Measurements from ENCODE around the gene ZNF488.

Gene ZNF488

DNA sequence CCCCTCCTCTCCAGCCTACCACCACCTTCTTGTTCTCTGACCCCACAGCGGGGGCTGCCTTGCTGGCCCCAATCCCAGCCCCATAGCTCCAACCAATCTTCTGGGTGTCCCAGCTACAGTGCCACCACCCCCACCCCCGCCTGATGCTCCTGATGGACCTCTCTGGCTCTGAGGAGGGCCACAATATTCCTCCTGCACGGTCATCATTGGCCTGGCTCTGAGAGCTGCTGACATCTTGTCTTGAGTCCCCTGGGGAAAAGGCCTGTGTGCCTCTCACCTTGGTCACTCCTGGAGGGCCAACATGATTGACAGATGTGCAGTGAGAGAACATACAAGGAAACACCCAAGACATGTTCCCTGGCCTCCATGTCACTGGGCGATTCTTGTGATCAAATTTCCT is 54.2 kb downstream of the ZNF488 start:
- DNase-seq (ENCODE audit: low spot score): no peak

DNA sequence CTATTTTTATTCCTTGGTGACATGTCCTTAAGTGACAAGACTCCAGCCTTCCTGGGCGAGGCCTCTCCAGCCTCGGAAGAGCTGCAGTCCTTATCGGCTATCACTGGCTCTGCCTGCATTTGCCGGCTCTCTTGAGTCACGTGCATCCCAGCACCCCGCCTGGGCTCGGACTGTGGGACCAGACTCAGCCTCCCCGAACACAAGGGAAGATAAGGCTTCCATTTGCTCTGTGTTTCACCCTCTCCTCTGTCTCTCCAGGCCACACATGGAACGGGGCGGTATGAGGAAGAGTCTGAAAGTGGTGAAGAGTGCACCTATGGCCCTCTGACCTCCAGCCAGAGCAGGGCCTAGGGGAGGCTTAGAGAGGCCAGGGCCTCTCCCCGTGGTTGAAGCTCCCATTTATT is 57.2 kb downstream of the ZNF488 start:
- no peak for DNase-seq (ENCODE audit: low spot score)

DNA sequence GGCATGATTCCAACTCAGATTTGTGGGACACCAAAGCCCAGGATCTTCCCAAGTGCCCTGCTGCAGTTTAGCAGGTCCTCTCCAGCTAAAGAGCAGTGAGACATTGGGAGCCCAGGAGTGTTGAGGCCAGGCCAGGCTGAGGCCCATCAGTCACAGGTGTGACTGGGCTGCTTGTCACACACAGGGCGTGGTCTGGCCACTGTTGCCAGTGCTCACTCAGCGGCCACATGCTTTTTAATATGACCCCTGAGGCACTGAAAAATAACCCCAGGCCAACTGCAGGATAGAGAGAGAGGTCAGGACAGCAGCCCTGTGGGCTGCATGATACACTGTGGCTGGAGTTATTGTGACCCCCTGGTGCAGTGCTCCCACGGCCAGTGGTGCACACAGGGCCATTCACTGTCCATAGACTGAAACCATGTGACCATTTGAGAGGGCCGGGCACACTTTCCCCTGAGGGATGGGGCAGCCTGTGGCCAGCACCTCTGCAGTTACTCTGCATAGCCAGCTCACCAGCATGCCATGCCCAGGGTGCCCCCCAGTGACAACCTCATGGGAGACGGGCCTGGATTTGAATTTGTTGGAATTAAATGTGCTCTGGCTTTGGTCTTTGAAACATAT is 57.7 kb downstream of the ZNF488 start:
- DNase-seq (ENCODE audit: low spot score): no peak

DNA sequence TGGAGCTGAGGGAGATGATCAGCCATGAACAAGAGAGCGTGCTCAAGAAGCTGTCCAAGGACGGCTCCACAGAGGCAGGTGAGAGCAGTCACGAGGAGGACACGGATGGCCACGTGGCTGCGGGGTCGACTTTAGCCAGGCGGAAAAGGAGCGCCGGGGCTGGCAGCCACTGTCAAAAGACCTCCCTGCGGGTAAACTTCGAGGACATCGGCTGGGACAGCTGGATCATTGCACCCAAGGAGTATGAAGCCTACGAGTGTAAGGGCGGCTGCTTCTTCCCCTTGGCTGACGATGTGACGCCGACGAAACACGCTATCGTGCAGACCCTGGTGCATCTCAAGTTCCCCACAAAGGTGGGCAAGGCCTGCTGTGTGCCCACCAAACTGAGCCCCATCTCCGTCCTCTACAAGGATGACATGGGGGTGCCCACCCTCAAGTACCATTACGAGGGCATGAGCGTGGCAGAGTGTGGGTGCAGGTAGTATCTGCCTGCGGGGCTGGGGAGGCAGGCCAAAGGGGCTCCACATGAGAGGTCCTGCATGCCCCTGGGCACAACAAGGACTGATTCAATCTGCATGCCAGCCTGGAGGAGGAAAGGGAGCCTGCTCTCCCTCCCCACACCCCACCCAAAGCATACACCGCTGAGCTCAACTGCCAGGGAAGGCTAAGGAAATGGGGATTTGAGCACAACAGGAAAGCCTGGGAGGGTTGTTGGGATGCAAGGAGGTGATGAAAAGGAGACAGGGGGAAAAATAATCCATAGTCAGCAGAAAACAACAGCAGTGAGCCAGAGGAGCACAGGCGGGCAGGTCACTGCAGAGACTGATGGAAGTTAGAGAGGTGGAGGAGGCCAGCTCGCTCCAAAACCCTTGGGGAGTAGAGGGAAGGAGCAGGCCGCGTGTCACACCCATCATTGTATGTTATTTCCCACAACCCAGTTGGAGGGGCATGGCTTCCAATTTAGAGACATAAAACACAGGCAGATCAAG is 58.5 kb downstream of the ZNF488 start:
- no peak for DNase-seq (ENCODE audit: low spot score)

DNA sequence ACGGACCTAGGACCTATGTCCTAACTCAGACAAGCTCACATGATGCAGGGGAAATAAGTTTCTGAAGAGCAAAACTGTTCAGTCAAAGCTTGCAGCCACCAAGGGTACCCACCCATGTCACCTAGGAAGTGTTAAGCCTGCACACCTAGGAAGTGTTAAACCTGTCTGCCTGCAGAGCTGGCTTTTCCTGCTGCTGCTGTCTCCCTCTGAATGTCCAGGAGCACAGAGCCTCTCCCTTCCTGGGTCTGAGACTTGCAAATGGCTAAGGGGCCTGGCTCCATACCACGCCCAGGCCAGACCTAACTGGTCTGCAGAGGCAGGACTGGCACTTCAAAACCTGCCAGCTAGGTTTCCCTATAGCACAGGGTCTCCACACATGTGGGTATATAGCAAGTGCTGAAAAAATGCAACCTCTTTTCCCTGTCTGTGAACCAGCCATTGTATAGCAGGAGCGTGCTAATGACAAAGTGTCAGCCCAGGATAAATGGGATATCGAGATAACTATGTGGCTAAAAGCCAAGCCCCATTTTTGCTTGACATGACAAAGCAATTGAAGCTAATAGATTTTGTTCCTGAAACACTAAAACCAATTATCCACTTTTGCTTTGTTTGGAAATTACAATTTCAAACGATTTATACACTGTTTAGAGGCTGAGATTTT is 60.3 kb downstream of the ZNF488 start:
- no peak for DNase-seq (ENCODE audit: low spot score)

DNA sequence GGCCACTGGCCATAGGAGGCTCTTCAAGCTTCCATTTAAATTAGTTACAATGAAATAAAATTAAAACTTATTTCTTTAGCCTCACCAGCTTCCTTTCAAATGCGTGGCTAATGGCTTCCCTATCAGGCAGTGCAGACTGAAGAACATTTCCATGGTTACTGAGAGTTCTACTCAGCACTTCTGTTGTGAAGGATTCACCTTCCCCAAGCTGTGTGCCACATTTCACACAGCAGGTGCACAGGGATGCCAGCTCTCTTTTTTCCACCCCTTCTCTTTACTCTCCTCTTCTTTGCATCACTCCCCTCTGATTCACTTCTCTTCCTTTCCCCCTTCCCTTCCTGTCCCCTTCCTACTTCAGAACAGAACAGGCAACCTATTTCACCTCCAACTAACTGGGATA is 61.0 kb downstream of the ZNF488 start:
- no peak for DNase-seq (ENCODE audit: low spot score)

DNA sequence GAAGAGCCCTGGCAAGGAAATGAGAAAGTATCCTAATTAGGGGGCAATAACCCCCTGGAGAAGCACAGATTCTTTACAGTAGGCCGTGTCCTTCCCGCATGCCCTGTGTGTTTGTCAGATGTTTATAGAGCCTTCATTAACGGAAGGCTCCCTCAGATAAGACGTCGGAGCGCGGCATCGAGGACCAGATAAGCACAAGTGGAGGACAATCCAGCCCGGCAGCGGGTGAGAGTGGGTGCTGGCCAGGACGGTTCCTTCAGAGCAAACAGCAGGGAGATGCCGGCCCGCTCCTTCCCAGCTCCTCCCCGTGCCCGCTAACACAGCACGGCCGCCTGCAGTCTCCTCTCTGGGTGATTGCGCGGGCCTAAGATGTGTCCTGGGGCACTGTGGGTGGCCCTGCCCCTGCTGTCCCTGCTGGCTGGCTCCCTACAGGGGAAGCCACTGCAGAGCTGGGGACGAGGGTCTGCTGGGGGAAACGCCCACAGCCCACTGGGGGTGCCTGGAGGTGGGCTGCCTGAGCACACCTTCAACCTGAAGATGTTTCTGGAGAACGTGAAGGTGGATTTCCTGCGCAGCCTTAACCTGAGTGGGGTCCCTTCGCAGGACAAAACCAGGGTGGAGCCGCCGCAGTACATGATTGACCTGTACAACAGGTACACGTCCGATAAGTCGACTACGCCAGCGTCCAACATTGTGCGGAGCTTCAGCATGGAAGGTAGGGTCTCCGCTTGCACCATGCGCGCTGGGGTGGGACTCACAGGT is 61.6 kb downstream of the ZNF488 start, which contains the start of gene GDF2:
Gene GDF2, plus strand, starts transcription at position 155 of the 762 bp plus-strand sequence. Its CDS starts 215 bp downstream, at position 370.
- no peak for DNase-seq (ENCODE audit: low spot score)

DNA sequence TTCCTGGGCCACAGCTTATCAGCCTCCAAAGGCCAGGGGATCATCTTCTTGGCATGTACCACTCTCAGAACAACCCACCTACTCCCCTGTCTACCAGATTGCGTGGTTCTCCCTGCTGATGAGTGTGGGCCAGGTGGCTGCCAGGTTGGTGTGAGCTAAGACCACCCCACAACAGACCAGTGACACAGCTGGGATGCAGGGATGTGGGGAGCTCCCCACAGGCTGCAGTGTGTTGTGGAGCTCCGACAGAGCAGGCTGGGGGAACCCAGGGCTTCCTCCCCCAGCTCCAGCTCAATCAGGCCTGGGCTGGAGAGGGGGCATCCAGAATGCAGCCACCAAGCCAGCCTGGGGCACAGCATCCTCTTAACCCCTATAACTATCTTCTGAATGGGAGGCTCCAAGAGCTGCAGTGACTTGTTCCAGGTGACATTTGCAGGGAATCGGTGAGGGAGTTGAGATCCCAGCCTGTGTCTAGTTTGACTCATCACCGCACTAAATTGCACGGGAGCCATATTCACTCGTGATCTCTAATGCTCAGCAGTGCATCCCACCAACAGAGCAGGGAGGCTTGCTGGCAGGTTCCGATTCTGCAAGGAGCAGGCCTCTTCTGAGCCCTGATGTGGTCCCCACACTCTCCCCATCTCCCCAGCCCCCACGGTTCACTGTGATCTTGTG is 62.4 kb downstream of the ZNF488 start:
- no peak for DNase-seq (ENCODE audit: low spot score)

DNA sequence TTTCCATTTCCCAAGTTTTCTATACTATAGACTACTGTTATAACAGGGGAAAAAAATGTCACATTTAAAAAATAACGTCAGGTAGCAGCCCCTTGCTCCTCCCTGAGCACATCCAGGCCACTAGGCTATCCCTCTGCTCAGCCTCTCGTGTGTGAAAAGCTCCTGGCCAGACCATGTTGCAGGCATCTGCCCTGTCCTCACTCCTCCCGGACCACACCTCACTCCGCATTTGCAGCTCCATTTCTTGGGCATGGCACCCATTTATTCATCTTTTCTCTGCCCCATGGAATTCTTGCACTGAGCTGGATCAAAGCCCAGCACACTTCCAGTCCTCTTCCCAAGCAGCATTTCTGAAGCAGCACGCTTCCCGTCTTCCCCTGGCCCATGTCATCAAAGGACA is 63.3 kb downstream of the ZNF488 start:
- DNase-seq (ENCODE audit: low spot score): no peak

DNA sequence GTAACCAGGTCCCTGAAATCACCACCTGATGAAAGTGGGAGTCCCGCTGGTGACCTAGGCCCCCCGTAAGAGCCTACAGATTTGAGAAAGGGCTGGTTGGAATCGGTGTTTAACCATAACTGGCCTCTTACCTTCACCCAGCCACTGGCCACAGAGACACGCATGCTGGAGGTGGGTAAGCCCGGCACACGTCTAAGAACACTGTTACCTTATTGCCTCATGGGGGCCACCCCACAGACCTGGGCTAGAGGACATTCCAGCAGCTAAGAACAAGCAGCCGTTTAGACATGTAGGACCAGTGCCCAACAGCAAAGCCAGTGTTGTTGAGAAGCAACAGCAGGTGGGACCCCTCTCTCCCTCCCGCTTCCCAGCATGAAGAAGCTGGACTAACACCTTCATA is 64.3 kb downstream of the ZNF488 start:
- DNase-seq (ENCODE audit: low spot score): no peak

DNA sequence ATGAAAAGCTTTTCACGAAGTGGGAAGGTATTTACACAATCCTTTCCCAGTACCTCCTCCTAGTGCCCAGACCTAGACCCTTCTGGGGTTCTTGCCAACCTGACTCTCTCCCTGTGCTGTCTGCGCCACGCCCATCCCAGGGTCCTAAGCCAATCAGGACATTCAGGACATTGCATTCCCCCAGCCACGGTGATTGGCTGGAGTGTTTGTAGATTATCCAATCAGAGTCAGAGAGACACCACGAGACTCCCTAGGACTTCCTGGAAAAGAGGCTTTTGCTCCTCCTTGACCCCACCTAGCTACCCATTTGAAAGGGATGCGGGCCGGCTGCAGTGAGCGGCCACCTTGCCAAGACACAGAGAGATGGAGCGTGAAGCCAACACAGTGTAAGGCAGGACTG is 65.4 kb downstream of the ZNF488 start:
- no peak for DNase-seq (ENCODE audit: low spot score)

DNA sequence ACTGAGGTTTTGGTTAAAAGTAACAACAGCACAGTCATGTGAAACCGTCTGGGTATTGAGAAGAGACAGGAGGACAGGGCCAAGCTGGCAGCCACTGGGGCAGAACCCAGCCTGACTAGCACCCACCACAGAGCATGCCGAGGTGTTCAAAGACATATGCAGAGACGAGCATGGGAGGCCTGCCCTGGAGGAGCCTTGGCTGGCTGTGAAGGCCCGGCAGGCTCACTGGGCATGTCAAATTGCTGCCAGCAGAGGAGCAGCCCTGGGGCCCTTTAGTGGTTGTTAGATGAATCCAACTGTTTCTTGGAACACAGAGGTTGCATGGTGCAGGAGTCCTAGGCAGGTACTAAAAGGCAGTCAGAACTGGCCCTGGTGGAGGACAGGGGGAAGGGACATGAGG is 66.8 kb downstream of the ZNF488 start:
- DNase-seq (ENCODE audit: low spot score): no peak

DNA sequence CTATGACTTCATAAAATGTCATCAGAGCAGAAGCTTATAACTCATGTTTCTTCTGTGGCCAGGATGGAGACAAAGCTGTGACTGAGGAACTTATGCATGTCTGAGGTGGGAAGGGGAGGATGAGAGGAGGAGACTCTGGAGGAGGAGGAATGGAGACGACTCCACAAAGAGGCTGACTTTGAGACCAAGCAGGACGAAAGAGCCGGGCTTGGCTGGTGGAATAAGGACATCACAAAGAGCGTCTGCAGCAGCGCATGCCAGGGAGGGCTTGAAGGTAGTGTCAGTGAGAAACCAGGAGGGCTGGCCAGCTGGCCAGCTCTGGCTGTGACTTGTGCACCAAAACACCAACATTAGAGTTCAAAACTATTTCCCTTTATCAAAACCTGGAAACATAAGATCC is 68.0 kb downstream of the ZNF488 start:
- no peak for DNase-seq (ENCODE audit: low spot score)

Data from kidney tubule cell (primary cell).